Measurements from ENCODE around the gene MRGPRF.

DNA sequence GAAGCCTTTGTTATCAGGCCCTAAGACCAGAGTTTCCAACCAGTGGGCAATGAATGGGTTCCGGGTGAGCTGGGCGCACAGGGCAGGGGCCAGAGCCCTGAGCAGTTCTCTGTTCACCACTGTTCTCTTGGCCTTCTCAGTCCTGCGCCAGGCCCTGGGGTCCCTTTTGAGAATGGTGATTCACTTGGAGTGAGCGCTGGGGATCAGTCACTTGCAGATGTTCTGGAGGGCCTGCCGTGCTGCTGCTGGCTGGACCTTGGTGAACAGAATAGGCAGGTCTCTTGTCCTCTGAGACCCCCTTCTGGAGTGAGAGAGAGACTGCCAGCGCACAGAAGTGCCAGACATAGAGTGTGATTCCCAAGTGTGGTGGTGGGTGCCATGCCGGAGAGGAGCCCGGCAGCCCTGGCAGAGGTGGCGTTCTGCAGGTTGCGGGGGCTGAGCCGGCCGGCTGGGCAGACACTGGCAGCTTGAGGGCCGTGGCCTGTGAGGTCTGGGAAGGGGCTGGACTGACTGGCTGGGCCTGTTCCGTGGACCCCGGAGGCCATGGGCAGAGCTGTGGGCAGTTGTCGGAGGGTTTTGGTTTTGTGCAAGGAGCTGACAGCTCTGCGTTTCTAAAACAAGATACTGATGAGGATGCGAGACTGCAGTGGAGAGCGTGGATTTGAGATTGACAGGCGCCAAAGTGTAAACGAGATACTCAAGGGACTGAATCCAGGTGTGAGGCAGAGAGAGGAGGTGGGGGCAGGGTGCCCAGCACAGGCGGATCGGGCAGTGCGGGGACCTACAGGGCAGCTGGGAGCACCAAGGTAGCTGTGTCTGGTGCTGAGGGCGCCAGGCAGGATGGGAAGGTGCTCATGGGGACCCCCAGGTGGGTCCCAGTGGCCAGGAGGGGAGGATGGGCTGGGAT, 48.0 kb upstream of the MRGPRF start:
- TF ChIP-seq CTCF (IDR thresholded peaks at IDR 0.05) (no peak), POLR2A (IDR thresholded peaks at IDR 0.05) (no peak)
